ENCODE results near the gene DNAH17. TPM values are rescaled to one million over a fixed set of nuclear protein-coding genes. Genes with fewer than 3 reads are reported as not detected.

DNAH17 gene
- total RNA-seq, 2 donors from 2014 or later, result 0.13 to 0.64 TPM

DNA sequence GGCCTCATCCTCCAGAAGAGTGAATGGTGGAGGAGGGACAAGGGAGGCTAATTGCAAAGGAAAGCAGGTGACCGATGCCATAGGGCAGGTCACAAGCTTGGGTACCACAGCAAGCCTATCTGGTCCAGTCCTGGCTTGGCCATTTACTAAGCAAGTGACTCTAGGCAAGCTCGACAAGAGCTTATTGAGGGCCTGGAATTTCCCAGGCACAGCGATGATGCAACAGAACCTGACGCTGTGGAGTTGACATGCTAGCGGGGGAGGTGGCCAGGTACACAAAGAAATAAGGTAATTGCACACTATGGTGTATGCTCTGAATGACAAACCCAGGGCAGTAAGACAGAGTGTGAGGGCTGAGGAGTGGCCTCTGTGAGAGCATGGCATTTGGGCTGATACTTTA is 100.2 kb downstream of the DNAH17 start:
- TF ChIP-seq, protein P1, sequence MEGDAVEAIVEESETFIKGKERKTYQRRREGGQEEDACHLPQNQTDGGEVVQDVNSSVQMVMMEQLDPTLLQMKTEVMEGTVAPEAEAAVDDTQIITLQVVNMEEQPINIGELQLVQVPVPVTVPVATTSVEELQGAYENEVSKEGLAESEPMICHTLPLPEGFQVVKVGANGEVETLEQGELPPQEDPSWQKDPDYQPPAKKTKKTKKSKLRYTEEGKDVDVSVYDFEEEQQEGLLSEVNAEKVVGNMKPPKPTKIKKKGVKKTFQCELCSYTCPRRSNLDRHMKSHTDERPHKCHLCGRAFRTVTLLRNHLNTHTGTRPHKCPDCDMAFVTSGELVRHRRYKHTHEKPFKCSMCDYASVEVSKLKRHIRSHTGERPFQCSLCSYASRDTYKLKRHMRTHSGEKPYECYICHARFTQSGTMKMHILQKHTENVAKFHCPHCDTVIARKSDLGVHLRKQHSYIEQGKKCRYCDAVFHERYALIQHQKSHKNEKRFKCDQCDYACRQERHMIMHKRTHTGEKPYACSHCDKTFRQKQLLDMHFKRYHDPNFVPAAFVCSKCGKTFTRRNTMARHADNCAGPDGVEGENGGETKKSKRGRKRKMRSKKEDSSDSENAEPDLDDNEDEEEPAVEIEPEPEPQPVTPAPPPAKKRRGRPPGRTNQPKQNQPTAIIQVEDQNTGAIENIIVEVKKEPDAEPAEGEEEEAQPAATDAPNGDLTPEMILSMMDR (conservative IDR thresholded peaks at IDR 0.05), result no peak

DNA sequence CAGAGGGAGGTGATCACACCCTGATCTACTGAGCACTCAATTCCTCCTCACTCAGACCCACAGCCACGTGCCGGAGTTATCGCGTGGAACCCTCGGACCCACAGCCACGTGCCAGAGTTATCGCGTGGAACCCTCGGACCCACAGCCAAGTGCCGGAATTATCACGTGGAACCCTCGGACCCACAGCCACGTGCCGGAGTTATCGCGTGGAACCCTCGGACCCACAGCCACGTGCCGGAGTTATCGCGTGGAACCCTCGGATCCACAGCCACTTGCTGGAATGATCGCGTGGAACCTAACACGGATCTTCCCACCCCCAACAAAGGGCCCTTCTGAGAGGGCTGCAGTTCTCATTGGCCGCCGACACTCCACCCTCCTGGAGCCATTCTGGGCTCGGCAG is 101.0 kb downstream of the DNAH17 start:
- H3K36me3 Mint-ChIP-seq (ENCODE audit: low read depth), result no peaks in the 10 kb centered on the region
- peaks cover 4% of the 10 kb centered on the region for H3K27me3 Mint-ChIP-seq (ENCODE audit: insufficient read depth)
- TF ChIP-seq, protein P1 (conservative IDR thresholded peaks at IDR 0.05), result no peak
- no peak overlapping the region for H3K9ac ChIP-seq (ENCODE audit: extremely low read depth, low read length, poor library complexity, severe bottlenecking)
- H3K4me3 ChIP-seq (ENCODE audit: low read length), result no peak overlapping the region
- no peaks in the 10 kb centered on the region for H3K9me3 ChIP-seq (ENCODE audit: control insufficient read depth, low read length)
- DNase-seq, result no peak
- H3K27ac ChIP-seq (ENCODE audit: low read depth, low read length), result no peak overlapping the region
- 94 to 96% methylated on average over 23 to 28 of the region's 28 CpGs for WGBS, 2 experiments (ENCODE audit: insufficient coverage in 1 of 2, insufficient read length in 1 of 2)
- no peaks in the 10 kb centered on the region for H3K27me3 ChIP-seq (ENCODE audit: control insufficient read depth, insufficient read depth, low read length, poor library complexity, severe bottlenecking)
- H3K4me1 Mint-ChIP-seq, result peaks cover 3% of the 10 kb centered on the region
- H3K4me1 ChIP-seq (ENCODE audit: control insufficient read depth, insufficient read depth, low read length), result no peaks in the 10 kb centered on the region
- H3K27ac Mint-ChIP-seq, result no peak overlapping the region
- H3K36me3 ChIP-seq (ENCODE audit: control insufficient read depth, insufficient read depth, low read length), result no peaks in the 10 kb centered on the region
- no peak overlapping the region for H3K4me3 Mint-ChIP-seq
- H3K9me3 Mint-ChIP-seq, result no peaks in the 10 kb centered on the region

More for the DNA sequence above, 100.2 kb downstream of the DNAH17 start:
- Mint-ChIP-seq H3K4me3 (no peak overlapping the region), H3K27ac (no peak overlapping the region), H3K4me1 (peaks cover 3% of the 10 kb centered on the region), H3K36me3 (ENCODE audit: low read depth) (no peaks in the 10 kb centered on the region), H3K9me3 (no peaks in the 10 kb centered on the region), H3K27me3 (ENCODE audit: insufficient read depth) (peaks cover 4% of the 10 kb centered on the region)
- DNase-seq, result no peak
- no peak overlapping the region for H3K9ac ChIP-seq (ENCODE audit: extremely low read depth, low read length, poor library complexity, severe bottlenecking)
- no peaks in the 10 kb centered on the region for H3K27me3 ChIP-seq (ENCODE audit: control insufficient read depth, insufficient read depth, low read length, poor library complexity, severe bottlenecking)
- H3K4me3 ChIP-seq (ENCODE audit: low read length), result no peak overlapping the region
- WGBS, 2 experiments (ENCODE audit: insufficient coverage in 1 of 2, insufficient read length in 1 of 2), result 90 to 92% methylated on average over 5 of the region's 5 CpGs
- no peaks in the 10 kb centered on the region for H3K4me1 ChIP-seq (ENCODE audit: control insufficient read depth, insufficient read depth, low read length)
- H3K27ac ChIP-seq (ENCODE audit: low read depth, low read length), result no peak overlapping the region
- no peaks in the 10 kb centered on the region for H3K36me3 ChIP-seq (ENCODE audit: control insufficient read depth, insufficient read depth, low read length)
- no peaks in the 10 kb centered on the region for H3K9me3 ChIP-seq (ENCODE audit: control insufficient read depth, low read length)

DNA sequence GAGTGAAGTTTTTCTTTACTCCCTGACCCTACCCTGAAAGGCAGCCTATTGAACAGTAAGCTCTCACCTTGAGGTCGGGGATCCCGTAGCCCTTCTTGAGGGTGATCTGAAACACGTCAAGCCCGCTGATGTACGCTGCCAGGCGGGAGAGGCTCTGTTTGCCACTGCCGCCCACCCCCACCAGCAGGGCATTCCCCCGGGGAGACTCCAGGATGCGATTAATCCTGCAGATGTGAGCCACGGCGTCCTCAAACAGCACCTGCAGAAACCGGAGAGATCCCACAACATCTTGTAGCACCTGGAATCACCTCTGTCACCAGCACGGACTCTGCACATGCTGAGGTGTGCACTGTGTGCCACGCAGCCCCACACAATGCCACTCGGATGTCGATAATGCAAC is 102.0 kb downstream of the DNAH17 start:
- WGBS, 2 experiments (ENCODE audit: insufficient coverage in 1 of 2, insufficient read length in 1 of 2), result 88 to 95% methylated on average over 10 to 16 of the region's 16 CpGs
- Histone ChIP-seq H3K27me3 (ENCODE audit: control insufficient read depth, insufficient read depth, low read length, poor library complexity, severe bottlenecking) (no peaks in the 10 kb centered on the region), H3K36me3 (ENCODE audit: control insufficient read depth, insufficient read depth, low read length) (no peaks in the 10 kb centered on the region), H3K9ac (ENCODE audit: extremely low read depth, low read length, poor library complexity, severe bottlenecking) (no peak overlapping the region), H3K4me3 (ENCODE audit: low read length) (no peak overlapping the region), H3K9me3 (ENCODE audit: control insufficient read depth, low read length) (no peaks in the 10 kb centered on the region), H3K27ac (ENCODE audit: low read depth, low read length) (no peak overlapping the region), H3K4me1 (ENCODE audit: control insufficient read depth, insufficient read depth, low read length) (no peaks in the 10 kb centered on the region)
- H3K27ac Mint-ChIP-seq, result no peak overlapping the region
- H3K4me3 Mint-ChIP-seq, result no peak overlapping the region
- H3K36me3 Mint-ChIP-seq (ENCODE audit: low read depth), result no peaks in the 10 kb centered on the region
- no peaks in the 10 kb centered on the region for H3K9me3 Mint-ChIP-seq
- H3K27me3 Mint-ChIP-seq (ENCODE audit: insufficient read depth), result peaks cover 4% of the 10 kb centered on the region
- DNase-seq, result no peak
- TF ChIP-seq, protein P1 (conservative IDR thresholded peaks at IDR 0.05), result no peak
- peaks cover 3% of the 10 kb centered on the region for H3K4me1 Mint-ChIP-seq

Data from endodermal cell (in vitro differentiated cells).